ENCODE data around the gene KCNIP1.
A peak's percentile ranks its signal among the peaks of the same experiment; 100 is the strongest.

The KCNIP1 gene

DNA sequence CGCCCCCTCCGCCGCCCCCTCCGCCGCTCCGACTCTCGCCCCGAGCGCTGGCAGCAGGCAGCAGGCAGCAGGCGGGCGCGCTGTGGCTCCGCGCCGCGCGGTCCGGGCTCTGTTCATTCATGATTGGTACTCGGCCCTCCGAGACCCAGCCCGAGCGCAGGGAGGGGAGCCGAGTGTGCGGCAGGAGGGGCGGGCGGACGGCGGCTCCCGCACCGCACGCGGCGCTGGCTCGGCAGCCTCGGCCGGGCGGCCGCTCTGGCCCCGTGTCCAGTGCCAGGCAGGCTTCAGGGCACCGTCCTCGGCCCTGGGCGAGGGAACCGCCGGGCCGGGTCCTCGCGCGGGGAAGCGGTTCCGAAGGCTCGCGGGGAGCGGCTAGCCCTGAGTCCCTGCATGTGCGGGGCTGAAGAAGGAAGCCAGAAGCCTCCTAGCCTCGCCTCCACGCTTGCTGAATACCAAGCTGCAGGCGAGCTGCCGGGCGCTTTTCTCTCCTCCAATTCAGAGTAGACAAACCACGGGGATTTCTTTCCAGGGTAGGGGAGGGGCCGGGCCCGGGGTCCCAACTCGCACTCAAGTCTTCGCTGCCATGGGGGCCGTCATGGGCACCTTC is at the start of gene KCNIP1:
Gene KCNIP1 (plus strand): TSS at position 31 of the 607 bp plus-strand sequence.
- DNase-seq: peak; percentile 14

DNA sequence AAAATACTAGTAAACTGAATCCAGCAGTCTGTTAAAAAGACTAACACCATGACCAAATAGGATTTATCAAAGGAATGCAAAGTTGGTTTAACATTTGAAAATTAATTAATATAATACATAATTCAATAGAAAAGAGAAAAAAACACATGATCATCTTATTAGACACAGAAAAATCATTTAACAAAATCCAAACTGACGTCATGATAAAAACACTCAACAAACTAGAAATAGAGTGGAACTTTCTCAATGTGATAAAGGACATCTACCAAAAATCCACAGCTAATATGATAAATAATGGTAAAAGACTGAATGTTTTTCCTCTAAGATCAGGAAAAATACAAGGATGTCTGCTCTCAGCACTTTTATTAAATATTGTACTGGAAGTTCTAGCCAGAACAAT is 40.4 kb upstream of the KCNIP1 start:
- no peak for DNase-seq

DNA sequence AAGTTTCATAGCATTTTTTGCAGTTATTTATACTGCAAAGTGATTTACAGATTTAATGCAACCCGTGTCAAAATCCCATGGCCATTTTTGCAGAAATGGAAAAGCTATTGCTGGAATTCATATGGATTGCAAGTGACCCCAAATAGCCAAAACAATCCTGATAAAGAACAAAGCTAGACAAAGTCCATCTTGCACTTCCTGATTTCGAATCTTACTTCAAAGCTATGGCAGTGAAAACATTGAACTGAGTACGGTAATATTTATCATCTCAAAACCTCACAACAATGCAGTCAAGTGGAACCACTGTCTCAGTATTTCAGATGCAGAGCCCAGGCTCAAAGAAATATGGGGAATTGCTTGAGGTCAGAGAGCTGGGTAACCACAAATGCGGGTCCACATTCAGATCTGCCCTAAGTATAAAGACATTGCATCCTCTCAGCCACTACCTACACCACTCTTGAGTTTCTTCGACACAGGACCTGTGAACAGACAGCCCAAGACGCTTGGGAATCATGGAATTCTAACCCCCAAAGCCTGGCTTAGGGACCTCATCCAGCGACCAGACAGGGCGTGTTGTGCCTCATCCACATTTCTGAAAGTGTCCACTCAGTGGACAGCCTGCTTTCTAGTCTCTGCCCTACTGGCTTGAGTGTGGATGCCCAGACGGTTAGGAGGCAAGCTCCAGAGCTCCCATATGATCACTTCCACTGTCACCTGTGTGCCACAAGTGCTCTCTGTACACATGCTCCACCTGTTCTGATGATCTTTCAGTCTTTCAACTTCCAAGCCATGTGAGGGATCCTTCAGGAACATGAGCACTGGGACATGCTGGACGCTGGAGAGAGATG is 39.3 kb upstream of the KCNIP1 start:
- DNase-seq: no peak

DNA sequence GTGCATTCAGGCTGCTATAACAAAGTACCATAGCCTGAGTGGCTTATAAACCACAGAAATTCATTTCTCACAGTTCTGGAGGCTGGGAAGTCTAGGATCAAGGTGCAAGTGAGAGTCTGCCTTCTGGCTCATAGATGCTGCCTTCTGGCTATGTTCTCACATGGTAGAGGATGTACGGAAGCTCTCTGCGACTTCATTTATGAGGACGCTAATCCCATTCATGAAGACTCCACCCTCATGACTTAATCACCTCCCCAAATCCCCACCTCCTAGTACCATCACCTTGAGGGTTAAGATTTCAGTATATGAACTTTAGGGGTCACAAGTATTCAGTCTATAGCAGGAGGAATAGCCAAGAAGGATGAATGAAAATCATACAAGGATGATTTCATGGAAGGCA is 37.3 kb upstream of the KCNIP1 start:
- no peak for DNase-seq

DNA sequence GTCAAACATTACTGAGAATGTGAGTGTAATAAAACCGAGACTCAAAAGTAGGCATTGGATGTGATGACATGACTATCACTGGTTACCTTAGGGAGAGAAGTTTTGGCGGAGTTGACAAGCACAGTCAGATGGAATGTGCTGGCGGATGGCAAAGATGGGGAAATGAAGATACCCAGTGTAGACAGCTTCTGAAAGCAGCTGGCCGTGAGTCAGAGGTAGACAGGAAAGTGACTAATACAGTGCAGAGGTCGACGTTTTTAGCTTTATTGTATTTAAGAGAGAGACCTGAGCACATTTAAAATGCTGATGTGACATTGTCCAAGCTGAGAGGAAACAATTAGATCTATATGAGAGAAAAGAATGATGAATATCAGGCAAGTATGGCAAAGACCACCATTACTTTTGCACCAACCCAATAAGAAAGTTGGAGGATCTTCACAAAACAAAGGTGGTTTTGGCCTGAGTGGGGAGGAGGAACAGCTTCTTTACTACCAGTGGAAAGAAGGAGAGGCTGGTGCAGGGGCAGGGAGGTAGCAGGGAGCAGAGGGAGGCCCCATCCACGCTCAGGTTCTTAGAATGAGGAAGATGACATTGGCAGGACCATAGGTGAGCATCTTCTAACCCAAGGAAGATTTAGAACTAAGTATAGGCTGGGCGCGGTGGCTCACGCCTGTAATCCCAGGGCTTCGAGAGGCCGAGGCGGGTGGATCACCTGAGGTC is 36.7 kb upstream of the KCNIP1 start:
- no peak for DNase-seq

DNA sequence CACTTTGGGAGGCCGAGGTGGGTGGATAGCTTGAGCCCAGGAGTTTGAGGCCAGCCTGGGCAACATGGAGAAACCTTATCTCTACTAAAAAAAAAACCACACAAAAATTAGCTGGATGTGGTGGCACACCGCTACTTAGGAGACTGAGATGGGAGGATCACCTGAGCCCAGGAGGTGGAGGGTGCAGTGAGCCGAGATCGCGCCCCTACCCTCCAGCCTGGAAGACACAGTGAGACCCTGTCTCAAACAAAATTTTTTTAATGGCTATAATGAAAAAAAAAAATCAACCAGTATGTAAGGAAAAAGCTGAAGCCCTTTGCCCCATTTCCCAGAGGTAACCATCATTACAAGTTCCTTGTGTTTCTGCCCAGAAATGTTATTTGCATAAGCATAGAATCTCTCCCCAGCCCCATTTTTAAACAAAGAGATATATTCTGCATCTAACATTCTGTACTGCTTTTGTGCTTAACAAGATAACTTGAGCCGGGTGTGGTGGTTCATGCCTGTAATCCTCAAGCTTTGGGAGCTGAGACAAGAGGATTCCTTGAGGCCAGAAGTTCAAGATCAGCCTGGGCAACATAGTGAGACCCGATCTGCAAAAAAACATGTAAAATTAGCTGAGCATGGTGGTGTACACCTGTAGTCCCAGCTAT is 35.1 kb upstream of the KCNIP1 start:
- no peak for DNase-seq

DNA sequence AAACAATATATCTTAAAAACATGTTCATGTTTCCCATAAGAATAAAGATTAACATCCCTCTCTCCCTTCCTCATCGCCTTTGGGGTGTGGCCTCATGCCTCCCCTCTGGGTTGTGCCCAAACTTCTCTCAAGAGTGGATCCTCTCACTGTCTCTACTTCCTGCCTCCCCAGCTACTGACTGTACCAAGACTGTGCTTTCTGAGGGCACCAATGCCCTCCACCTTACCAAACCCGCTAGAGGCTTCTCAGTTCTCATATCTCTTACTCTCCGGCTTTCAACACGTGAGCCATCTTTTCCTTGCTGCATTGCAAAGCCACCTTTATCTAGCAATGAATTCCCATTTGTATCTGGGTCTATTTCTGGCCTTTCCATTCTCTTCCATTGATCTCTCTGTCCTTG is 34.4 kb upstream of the KCNIP1 start:
- no peak for DNase-seq

DNA sequence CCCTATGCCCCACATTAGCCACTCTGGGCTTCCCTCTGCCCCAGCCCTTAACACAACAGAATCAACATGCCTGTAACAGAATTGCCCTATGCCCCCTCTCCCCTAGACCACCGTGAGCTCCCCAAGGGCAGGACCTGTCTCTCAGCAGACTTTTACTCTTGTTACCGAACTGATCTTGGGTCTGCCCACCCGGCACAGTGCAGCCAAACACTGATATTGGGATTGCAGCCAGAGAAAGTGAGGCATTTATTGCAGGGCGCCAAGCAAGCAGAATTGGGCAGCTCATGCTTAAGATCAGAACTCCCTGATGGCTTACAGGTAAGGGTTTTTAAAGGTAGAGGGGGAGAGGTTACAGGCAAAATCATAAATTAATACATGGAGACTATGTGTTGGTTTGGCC is 33.5 kb upstream of the KCNIP1 start:
- DNase-seq: no peak

DNA sequence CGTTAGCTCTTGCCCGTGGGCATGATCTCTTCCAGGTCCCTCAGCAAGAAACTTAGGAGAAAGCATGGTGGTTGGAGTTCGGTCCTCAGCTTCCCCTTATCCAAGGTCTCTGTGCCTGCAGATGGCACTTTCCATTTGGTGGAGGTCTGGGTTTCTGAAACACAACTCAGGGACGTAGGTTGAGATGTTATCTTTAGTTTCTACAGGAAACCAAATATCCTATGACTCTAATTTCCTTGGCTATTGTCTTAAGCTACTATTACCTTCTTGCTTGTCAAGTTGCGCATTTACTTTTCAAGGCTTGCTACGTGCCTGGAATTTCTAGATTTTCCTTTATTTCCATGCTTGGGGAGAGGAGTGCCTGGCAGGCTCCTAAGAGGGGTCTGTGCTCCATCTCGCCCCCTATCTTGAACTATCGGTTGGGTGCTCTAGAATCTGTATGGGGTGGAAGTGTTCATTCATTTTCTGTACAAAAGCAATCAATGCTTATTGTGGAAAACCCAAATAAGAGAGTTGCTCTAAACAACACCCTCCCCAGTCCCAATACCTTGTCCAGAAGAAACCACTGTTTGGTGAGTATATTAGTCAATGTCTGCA is 32.9 kb upstream of the KCNIP1 start:
- DNase-seq: no peak

DNA sequence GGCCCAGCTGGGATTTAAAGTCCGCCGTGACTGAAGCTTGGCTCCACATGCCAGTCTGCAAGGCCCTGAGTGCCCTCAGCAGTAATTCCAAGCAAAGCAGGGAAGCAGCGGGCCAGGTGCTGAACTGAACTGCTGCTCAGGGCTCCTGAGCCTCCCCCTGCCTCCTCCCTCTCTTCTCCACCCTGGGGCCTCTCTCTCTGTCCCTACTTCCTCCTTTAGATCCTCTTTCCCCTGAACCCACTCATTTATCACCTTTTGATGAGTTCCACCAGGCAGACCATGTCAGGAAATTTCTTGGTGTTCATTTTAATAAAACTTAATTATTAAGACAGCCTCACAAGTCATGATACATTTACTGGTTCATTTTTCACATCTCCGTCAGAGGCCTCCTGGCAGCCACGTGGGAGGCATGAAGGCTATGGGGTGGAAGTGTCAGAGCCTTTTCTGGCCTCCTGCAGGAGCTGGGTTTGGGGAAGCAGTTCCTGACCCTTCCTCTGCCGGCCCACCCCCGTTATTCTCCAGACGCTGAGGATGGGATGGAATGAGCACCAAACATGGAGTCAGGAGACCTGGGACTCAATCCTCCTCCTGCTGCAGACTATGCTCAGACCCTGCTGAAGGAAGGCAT is 32.2 kb upstream of the KCNIP1 start:
- no peak for DNase-seq

DNA sequence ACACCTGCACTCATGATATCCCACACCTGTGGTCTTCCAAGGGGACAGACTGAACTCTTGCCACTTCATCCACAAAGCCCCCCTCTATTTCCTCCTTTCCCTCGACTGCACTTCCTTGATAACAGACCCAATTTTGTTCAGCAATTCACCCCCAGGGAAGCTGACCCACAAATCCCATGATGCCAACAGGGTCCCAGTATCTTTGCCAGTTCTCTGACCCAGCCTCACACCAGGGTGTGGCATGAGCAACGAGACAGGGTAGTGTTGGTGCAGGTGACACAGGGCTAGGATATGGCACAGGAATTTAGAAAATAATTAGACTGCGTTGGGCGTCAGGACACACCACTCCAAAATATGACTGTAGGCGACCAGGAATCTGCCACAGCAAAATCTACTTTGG is 30.2 kb upstream of the KCNIP1 start:
- no peak for DNase-seq

DNA sequence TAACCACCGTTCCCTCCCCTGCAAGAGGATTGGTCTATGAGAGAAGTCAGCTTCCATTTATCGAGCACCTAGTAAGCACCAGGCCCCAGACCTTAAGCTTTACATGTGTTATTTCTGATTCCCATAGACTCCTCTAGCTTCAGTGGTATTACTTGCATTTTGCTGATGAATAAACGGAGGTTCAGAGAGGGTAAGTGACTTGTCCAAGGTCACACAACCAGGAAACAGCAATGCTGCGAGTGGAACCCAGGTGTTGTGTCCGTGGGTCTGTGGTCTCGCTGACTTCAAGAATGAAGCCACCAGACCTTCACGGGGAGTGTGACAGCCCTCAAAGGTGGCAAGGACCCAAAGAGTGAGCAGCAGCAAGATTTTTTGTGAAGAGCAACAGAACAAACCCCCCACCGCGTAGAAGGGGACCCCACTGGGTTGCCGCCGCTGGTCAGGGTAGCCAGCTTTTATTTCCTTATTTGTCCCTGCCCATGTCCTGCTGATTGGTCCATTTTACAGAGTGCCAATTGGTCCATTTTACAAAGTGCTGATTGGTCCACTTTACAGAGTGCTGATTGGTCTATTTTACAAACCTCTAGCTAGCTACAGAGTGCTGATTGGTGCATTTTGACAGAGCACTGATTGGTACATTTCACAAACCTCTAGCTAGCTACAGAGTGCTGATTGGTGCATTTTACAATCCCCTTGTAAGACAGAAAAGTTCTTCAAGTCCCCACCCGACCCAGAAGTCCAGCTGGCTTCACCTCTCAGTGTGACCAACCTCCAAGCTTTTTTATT is 29.1 kb upstream of the KCNIP1 start:
- no peak for DNase-seq

DNA sequence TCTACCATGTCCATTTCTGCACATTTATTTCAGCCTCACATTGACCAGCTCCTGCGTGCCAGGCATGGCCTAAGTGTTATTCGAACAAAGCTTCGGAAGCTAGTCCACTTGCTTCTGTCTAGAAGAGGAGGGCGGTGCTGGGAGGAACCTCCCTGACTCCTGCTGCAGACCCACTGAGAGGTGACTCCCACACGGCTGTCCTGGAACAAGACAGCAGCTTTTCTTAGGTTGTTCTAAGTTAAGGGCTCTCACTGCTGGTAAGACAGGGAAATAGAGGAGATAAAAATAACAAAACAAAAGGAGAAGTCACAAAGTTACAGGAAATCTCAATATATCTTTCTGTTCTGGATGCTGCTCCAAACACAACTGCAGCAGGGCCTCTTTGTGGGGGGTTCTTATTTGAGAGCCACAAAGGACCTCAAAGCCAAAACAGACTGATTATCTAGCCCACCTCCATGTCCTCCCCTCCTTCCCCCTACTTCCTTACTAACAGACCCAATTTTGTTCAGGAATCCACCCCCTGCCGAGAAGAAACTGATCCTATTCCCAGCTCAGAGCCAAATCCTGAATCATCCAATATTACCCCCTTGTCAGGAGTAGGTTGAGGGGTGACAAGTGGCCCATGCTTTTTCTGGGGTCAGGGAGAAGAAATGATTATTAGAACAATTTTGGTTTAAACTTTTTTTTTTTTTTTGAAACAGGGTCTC is 28.4 kb upstream of the KCNIP1 start:
- DNase-seq: no peak

DNA sequence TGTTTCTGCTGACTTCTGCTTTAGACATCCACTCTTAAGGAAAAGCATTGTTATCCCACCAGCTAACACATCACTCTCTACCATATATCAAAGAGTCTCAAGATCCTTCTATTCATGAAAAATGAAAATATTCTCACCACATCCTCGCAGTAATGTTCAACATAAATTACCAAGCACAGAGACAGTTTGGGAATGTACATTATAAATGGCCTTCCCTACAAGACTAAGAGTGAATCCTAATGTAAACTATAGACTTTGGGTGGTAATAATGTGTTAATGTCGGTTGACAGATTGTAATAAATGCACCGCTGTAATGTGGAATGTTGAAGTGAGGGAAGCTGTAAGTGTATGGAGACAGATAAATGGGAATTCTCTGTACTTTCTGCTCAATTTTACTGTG is 27.1 kb upstream of the KCNIP1 start:
- no peak for DNase-seq

DNA sequence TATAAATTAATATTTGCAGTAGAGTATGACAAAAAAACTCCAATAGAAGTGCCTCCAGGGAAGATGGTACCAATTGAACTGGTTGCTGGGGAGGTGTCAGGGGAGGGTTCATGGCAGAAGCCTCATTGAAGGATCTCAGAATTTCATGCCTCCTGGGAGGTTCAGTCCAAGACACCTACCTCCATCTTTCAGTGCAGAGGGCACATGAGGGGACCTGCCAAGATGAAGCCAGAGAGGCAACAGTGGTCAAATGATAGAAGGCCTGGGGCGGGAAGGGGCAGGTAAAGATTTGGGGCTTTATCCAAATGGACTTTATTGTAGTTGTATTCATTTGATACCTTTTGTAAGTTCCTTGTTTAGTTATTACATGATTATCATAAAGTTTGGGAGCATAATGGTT is 25.9 kb upstream of the KCNIP1 start:
- no peak for DNase-seq

DNA sequence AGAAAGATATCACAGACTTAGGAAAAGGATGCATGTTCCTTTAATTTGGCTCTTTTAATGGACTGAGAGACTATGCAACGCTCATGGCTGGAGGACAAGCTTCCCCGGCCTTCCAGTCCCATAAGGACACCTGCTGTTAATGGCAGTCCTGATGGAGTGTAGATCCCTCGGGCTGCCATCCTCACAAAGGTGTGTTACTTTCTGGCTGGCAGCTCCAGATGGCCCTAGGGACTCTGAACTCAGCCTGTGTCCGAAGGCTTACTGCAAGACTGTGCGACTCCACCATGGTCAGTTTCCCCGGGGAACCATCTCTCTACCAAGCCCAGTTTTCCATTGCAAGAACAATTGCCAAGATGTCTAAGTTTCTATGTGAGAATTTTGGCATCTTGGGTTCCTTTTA is 25.5 kb upstream of the KCNIP1 start:
- DNase-seq: no peak

DNA sequence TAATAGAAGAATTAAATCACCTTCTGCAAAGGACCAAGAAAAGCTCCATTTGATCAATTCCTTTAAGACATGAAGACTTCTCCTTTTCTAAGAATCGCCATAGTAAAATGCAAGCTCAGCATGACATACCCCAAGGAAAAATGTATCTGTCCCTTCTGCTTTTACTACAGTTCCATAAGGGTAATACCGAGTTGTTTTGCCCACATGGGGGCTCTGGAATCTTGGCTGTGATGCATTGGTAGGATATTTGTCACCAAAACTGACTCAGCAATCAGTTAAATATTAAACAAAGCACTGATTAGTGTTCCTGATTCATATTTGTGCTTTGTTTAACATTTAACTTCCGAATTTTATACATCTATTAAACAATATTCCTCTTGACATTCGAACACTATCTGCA is 24.3 kb upstream of the KCNIP1 start:
- DNase-seq: no peak

DNA sequence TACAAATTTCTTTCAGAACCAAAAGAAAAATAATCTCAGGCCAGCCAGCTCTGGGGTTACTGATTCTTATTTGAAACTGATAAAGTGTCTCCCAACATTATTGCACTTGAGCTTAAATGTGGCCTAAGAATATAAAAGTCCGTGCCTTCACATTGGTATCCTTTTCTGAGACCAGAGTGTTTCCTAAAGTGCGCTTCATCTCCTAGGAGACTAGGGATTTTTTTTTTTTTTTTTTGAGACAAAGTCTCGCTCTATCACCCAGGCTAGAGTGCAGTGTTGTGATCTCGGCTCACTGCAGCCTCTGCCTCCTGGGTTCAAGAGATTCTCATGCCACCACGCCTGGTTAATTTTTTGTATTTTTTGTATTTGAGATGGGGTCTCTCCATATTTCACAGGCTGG is 23.6 kb upstream of the KCNIP1 start:
- DNase-seq: no peak

DNA sequence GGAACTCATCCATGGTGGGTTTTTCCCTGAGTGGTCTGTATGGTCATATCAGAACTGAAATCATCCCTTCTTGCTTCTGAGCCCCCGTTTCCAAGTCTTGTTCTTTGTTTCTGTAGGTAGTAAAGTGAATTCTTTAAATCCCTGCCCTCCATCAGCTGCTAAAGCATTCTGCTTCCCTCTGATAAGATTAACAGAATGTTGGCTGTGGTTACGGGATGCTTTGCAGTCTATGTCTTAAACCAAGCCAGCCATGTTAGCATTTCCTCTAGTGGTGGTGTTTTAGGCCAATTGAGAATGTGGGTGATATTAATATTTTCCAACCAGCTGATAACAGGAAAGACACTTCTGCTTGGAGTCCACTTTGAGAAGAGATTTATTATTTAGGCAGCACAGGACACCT is 22.0 kb upstream of the KCNIP1 start:
- no peak for DNase-seq

DNA sequence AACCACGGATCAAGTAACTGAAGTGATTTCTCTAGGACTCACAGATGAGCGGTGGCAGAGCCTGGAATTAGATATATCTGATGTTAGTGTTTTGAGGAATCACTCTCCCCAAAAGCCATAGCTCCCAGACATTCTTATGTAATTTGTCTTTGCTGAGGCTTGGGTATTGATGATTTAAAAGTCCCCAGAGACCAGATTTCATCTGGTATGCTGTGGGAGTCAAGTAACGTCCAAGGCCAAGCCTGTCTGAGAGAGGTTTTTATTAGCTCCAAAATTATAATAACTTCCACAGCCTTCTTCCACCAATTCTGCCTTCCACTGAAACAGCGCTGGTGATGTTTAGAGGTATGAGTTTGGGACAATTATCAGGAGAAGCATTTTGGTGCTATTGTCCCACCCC is 21.3 kb upstream of the KCNIP1 start:
- DNase-seq: no peak

All from NCI-H1092 treated with DMSO at 0.1 percent for 48 hours (cell line).